Astrocyte (in vitro differentiated cells and primary cell): Measurements from ENCODE around the gene LRMDA. TPM values are rescaled to one million over a fixed set of nuclear protein-coding genes. Genes with fewer than 3 reads are reported as not detected.

ENCODE experiments used
- DNase-seq: peaks from one replicate; pipeline ENCODE4 v3.0.0-alpha.2; 2010; ENCODE audit warnings: low read depth
- FAIRE-seq: peaks from 2 replicates; lab custom pipeline; 2011; peaks lifted over from hg19 to GRCh38; lab: Jason Lieb, UNC
- H2AFZ ChIP-seq: 2 replicates; pipeline ENCODE4 v1.6.0; 2012; ENCODE audit warnings: low read depth, low read length, inconsistent platforms
- H3K27ac ChIP-seq: 2 replicates; pipeline ENCODE4 v1.5.1; 2011; ENCODE audit warnings: low read depth, low read length, inconsistent platforms
- H3K27me3 ChIP-seq: 2 replicates; pipeline ENCODE4 v1.6.0; 2011; ENCODE audit warnings: low read length, inconsistent platforms; ENCODE audit not compliant: insufficient read depth
- H3K36me3 ChIP-seq: 2 replicates; pipeline ENCODE4 v1.5.1; 2011; ENCODE audit warnings: low read length, inconsistent platforms; ENCODE audit not compliant: insufficient read depth
- H3K4me1 ChIP-seq: 2 replicates; pipeline ENCODE4 v1.5.1; 2011; ENCODE audit warnings: low read length, inconsistent platforms; ENCODE audit not compliant: insufficient read depth
- H3K4me2 ChIP-seq: 2 replicates; pipeline ENCODE4 v1.6.0; 2012; ENCODE audit warnings: low read length, inconsistent platforms
- H3K4me3 ChIP-seq: 2 replicates; pipeline ENCODE4 v1.5.1; 2011; ENCODE audit warnings: low read depth, mild to moderate bottlenecking, low read length, inconsistent platforms; ENCODE audit not compliant: insufficient read depth
- H3K79me2 ChIP-seq: 2 replicates; pipeline ENCODE4 v1.6.0; 2012; ENCODE audit warnings: mild to moderate bottlenecking, low read length, inconsistent platforms; ENCODE audit not compliant: insufficient read depth
- H3K9ac ChIP-seq: 2 replicates; pipeline ENCODE4 v1.6.0; 2012; ENCODE audit warnings: mild to moderate bottlenecking, low read length, inconsistent platforms
- H3K9me3 ChIP-seq: 2 replicates; pipeline ENCODE4 v1.5.1; 2012; ENCODE audit warnings: low read depth, mild to moderate bottlenecking, low read length, inconsistent platforms; ENCODE audit not compliant: insufficient read depth
- H4K20me1 ChIP-seq: 2 replicates; pipeline ENCODE4 v1.6.0; 2012; ENCODE audit warnings: low read length, inconsistent platforms; ENCODE audit not compliant: insufficient read depth
- H3K27ac Mint-ChIP-seq: one replicate; pipeline ENCODE4 v1.8.0; 2021; ENCODE audit warnings: mild to moderate bottlenecking, mixed read lengths; ENCODE audit not compliant: unreplicated experiment
- H3K27me3 Mint-ChIP-seq: one replicate; pipeline ENCODE4 v1.8.0; 2021; ENCODE audit warnings: low read depth, mixed read lengths; ENCODE audit not compliant: unreplicated experiment
- H3K36me3 Mint-ChIP-seq: one replicate; pipeline ENCODE4 v1.8.0; 2021; ENCODE audit warnings: low read depth, mixed read lengths; ENCODE audit not compliant: unreplicated experiment
- H3K4me1 Mint-ChIP-seq: one replicate; pipeline ENCODE4 v1.8.0; 2021; ENCODE audit warnings: low read depth, mixed read lengths; ENCODE audit not compliant: unreplicated experiment
- H3K4me3 Mint-ChIP-seq: one replicate; pipeline ENCODE4 v1.8.0; 2021; ENCODE audit warnings: mild to moderate bottlenecking, moderate library complexity, mixed read lengths; ENCODE audit not compliant: unreplicated experiment
- H3K9me3 Mint-ChIP-seq: one replicate; pipeline ENCODE4 v1.8.0; 2021; ENCODE audit warnings: mild to moderate bottlenecking, mixed read lengths; ENCODE audit not compliant: unreplicated experiment
- CTCF ChIP-seq: IDR thresholded peaks from 2 replicates; pipeline ENCODE4 v1.5.1; 2011; ENCODE audit warnings: low read depth, mild to moderate bottlenecking, inconsistent platforms, low read length, moderate library complexity; ENCODE audit not compliant: insufficient read depth
- EZH2 ChIP-seq: IDR thresholded peaks from 2 replicates; pipeline ENCODE4 v1.6.1; 2012; ENCODE audit warnings: mild to moderate bottlenecking, low read length, inconsistent platforms; ENCODE audit not compliant: insufficient read depth
- total RNA-seq: library from RNA; stranded (reverse); gene quantifications from 2 replicates; pipeline ENCODE4 v1.2.1, GENCODE V29; 2021

Gene LRMDA
- total RNA-seq, 1 donor from 2014 or later = 2.7 TPM

- H3K27me3 Mint-ChIP-seq = no peaks in the 10 kb centered on the region
- H3K36me3 ChIP-seq = no peaks in the 10 kb centered on the region
- H3K79me2 ChIP-seq = no peaks in the 10 kb centered on the region
- FAIRE-seq (peak; percentile 26), DNase-seq (no peak)
- TF ChIP-seq CTCF (no peak), EZH2 (no peak)
- H3K4me3 ChIP-seq = no peak overlapping the region
- H3K9me3 ChIP-seq = no peaks in the 10 kb centered on the region
- H3K4me2 ChIP-seq = no peak overlapping the region
- H3K4me1 ChIP-seq = no peaks in the 10 kb centered on the region
- H3K9me3 Mint-ChIP-seq = peaks cover 5% of the 10 kb centered on the region
- H2AFZ ChIP-seq = no peak overlapping the region
- no peaks in the 10 kb centered on the region for H4K20me1 ChIP-seq
- H3K27me3 ChIP-seq = no peaks in the 10 kb centered on the region
- H3K4me1 Mint-ChIP-seq = no peaks in the 10 kb centered on the region
- H3K27ac Mint-ChIP-seq = no peak overlapping the region
- H3K9ac ChIP-seq = no peak overlapping the region
- H3K4me3 Mint-ChIP-seq = no peak overlapping the region
- H3K36me3 Mint-ChIP-seq = no peaks in the 10 kb centered on the region
- no peak overlapping the region for H3K27ac ChIP-seq
These were observed 1021.9 kb downstream of the LRMDA start for GRCh38 chr10:76453332-76453731.

GRCh38 chr10:76453997-76454396 is 1022.6 kb downstream of the LRMDA start:
- H3K4me2 ChIP-seq = peak overlapping the region; percentile 5
- peak; percentile 46 for DNase-seq
- Mint-ChIP-seq H3K36me3 (no peaks in the 10 kb centered on the region), H3K27ac (no peak overlapping the region), H3K27me3 (no peaks in the 10 kb centered on the region), H3K9me3 (peaks cover 5% of the 10 kb centered on the region), H3K4me1 (no peaks in the 10 kb centered on the region), H3K4me3 (no peak overlapping the region)
- H3K27ac ChIP-seq = no peak overlapping the region
- no peaks in the 10 kb centered on the region for H3K9me3 ChIP-seq
- no peaks in the 10 kb centered on the region for H4K20me1 ChIP-seq
- H3K27me3 ChIP-seq = no peaks in the 10 kb centered on the region
- FAIRE-seq = peak; percentile 39
- H3K79me2 ChIP-seq = no peaks in the 10 kb centered on the region
- no peak overlapping the region for H3K4me3 ChIP-seq
- H3K36me3 ChIP-seq = no peaks in the 10 kb centered on the region
- TF ChIP-seq CTCF (no peak), EZH2 (no peak)
- no peak overlapping the region for H3K9ac ChIP-seq
- H3K4me1 ChIP-seq = no peaks in the 10 kb centered on the region
- no peak overlapping the region for H2AFZ ChIP-seq

DNA sequence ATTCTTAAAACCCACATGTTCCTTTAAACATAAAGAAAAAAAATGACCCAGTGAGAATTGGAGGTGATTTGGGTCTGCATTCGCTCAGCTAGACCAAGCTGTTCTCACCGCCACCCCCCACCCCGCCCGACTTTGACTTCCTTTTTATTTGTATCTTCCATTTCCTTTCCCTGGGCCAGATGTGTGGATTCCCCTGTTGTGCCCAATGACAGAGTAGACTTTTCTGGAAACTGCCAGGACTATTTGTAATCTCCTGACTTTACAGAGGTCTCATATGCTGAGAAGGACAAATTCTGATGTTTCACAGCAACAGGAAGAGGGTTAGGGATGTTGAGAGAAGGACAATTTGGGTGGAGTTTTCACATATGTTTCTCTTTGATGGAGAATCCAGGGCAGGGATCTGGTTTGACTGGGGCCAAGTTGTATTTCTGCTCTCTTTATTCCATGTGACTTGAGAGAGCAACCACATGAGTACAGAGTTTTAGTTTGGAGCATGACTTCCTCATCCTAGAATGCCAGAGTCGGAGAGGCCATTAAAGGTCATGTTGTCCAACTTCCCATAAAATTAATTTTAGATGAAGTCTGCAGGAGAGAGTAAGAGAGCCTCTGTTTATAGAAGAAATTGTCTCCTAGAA is 1023.2 kb downstream of the LRMDA start:
- Mint-ChIP-seq H3K4me3 (no peak overlapping the region), H3K36me3 (no peaks in the 10 kb centered on the region), H3K27ac (no peak overlapping the region), H3K9me3 (peaks cover 5% of the 10 kb centered on the region), H3K4me1 (no peaks in the 10 kb centered on the region), H3K27me3 (no peaks in the 10 kb centered on the region)
- TF ChIP-seq EZH2 = no peak
- TF ChIP-seq CTCF = no peak
- Histone ChIP-seq H3K4me3 (no peak overlapping the region), H3K27me3 (no peaks in the 10 kb centered on the region), H3K9me3 (no peaks in the 10 kb centered on the region), H3K4me1 (no peaks in the 10 kb centered on the region), H3K4me2 (peak overlapping the region; percentile 5), H3K36me3 (no peaks in the 10 kb centered on the region), H3K9ac (no peak overlapping the region), H2AFZ (no peak overlapping the region), H4K20me1 (no peaks in the 10 kb centered on the region), H3K79me2 (no peaks in the 10 kb centered on the region), H3K27ac (no peak overlapping the region)
- FAIRE-seq = no peak
- no peak for DNase-seq
